ENCODE measurements around the gene FAM210A.

Gene FAM210A

GRCh38 chr18:13620818-13621445 is 105.4 kb downstream of the FAM210A start:
- no peak for DNase-seq (ENCODE audit: low read depth, low spot score)
- in situ Hi-C loops (cut with HindIII; ENCODE audit: low sequenced_read_pairs), result no loop called here
- TF ChIP-seq CTCF (IDR thresholded peaks at IDR 0.05; ENCODE audit: low read depth, low read length), result no peak

GRCh38 chr18:13620206-13620672 is 106.1 kb downstream of the FAM210A start:
- DNase-seq (ENCODE audit: low read depth, low spot score), result no peak
- H3K4me3 ChIP-seq (ENCODE audit: low read depth, low read length), result no peak overlapping the region
- in situ Hi-C loops (cut with HindIII; ENCODE audit: low sequenced_read_pairs), result no loop called here
- TF ChIP-seq CTCF (IDR thresholded peaks at IDR 0.05; ENCODE audit: low read depth, low read length), result no peak

More at GRCh38 chr18:13620818-13621445, 105.4 kb downstream of the FAM210A start:
- H3K4me3 ChIP-seq (ENCODE audit: low read depth, low read length), result no peak overlapping the region

GRCh38 chr18:13619505-13620205 is 106.7 kb downstream of the FAM210A start:
- no peak for DNase-seq (ENCODE audit: low read depth, low spot score)
- no peak for TF ChIP-seq CTCF (IDR thresholded peaks at IDR 0.05; ENCODE audit: low read depth, low read length)
- in situ Hi-C loops (cut with HindIII; ENCODE audit: low sequenced_read_pairs), result no loop called here
- H3K4me3 ChIP-seq (ENCODE audit: low read depth, low read length), result no peak overlapping the region

- H3K4me3 ChIP-seq (ENCODE audit: low read depth, low read length), result no peak overlapping the region
- TF ChIP-seq CTCF (IDR thresholded peaks at IDR 0.05; ENCODE audit: low read depth, low read length), result no peak
- no peak for DNase-seq (ENCODE audit: low read depth, low spot score)
- in situ Hi-C loops (cut with HindIII; ENCODE audit: low sequenced_read_pairs), result no loop called here
Measured at GRCh38 chr18:13618760-13619438, 107.5 kb downstream of the FAM210A start.

- no peak for TF ChIP-seq CTCF (IDR thresholded peaks at IDR 0.05; ENCODE audit: low read depth, low read length)
- H3K4me3 ChIP-seq (ENCODE audit: low read depth, low read length), result no peak overlapping the region
- in situ Hi-C loops (cut with HindIII; ENCODE audit: low sequenced_read_pairs), result no loop called here
- no peak for DNase-seq (ENCODE audit: low read depth, low spot score)
Measured at GRCh38 chr18:13617826-13618515, 108.4 kb downstream of the FAM210A start.

- no peak for DNase-seq (ENCODE audit: low read depth, low spot score)
- in situ Hi-C loops (cut with HindIII; ENCODE audit: low sequenced_read_pairs), result no loop called here
- no peak for TF ChIP-seq CTCF (IDR thresholded peaks at IDR 0.05; ENCODE audit: low read depth, low read length)
- H3K4me3 ChIP-seq (ENCODE audit: low read depth, low read length), result no peak overlapping the region
Measured at GRCh38 chr18:13616525-13617035, 109.8 kb downstream of the FAM210A start.

Data from astrocyte of the spinal cord (primary cell).